Mucosa of rectum (tissue), 2 donors: ENCODE results near the gene GARS1.

Experiments
- H3K27ac ChIP-seq, 2 donors: one replicate each; pipeline ENCODE4 v1.7.0; 2013; ENCODE audit warnings: inconsistent platforms in 2 of 2, low read depth in 2 of 2, low read length in 2 of 2
- H3K27me3 ChIP-seq, 2 donors: one replicate each; pipeline ENCODE4 v1.7.0; 2013; ENCODE audit warnings: low read length in 2 of 2; ENCODE audit not compliant: control insufficient read depth in 2 of 2, insufficient read depth in 2 of 2
- H3K36me3 ChIP-seq, 2 donors: one replicate each; pipeline ENCODE4 v1.7.0; 2013; ENCODE audit warnings: low read length in 2 of 2; ENCODE audit not compliant: control insufficient read depth in 2 of 2, insufficient read depth in 2 of 2
- H3K4me1 ChIP-seq, 2 donors: one replicate each; pipeline ENCODE4 v1.7.0; 2013; ENCODE audit warnings: low read length in 2 of 2, mild to moderate bottlenecking in 1 of 2; ENCODE audit not compliant: control insufficient read depth in 2 of 2, insufficient read depth in 2 of 2
- H3K4me3 ChIP-seq, 2 donors: one replicate each; pipeline ENCODE4 v1.7.0; 2013; ENCODE audit warnings: low read length in 2 of 2
- H3K9ac ChIP-seq, 2 donors: one replicate each; pipeline ENCODE4 v1.7.0; 2013; ENCODE audit warnings: low read length in 2 of 2, low read depth in 1 of 2, mild to moderate bottlenecking in 1 of 2
- H3K9me3 ChIP-seq, 2 donors: one replicate each; pipeline ENCODE4 v1.7.0; 2013; ENCODE audit warnings: low read length in 2 of 2; ENCODE audit not compliant: control insufficient read depth in 2 of 2
- donor health status: healthy.
- donor health status: Normal muscosa, but diverticular disease.

Gene GARS1

DNA sequence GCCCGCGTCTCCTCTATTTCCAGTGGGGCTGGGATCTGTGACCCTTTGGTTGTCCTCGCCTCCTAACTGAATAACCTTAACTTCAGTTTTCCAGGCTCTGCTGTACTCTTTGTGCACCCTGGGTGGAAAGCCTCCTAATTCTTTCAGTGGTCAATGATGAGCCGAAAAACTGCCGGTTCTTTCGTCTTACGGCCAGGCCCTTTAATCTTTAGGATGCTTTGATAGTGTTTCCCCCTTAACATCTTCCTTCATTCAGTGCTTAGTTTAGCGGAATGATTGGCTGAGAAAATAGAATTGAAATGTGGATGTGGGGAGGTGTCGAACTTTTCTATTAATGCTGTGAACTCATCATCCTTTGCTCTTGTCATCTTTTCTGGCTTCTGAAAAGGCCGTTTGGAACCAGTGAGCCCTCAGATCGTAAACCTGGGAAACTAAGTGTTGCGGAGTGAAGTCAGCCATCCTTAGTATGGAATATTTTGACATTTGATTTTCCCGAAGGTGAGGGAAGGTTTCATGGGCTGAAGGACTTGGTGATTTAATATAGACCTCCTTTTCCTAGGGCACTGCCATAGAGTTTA lies 847 bp downstream of the GARS1 start:
- peaks cover 7 to 8% of the 10 kb centered on the region in 2 donors for H3K36me3 ChIP-seq
- H3K4me1 ChIP-seq: peaks cover 4 to 20% of the 10 kb centered on the region in 2 donors
- peak overlapping the region; percentile 88 to 99 for H3K9ac ChIP-seq
- peak overlapping the region; percentile 98 for H3K27ac ChIP-seq
- H3K27me3 ChIP-seq: no peaks in the 10 kb centered on the region
- H3K4me3 ChIP-seq: peak overlapping the region; percentile 97 to 99
- H3K9me3 ChIP-seq: no peaks in the 10 kb centered on the region

DNA sequence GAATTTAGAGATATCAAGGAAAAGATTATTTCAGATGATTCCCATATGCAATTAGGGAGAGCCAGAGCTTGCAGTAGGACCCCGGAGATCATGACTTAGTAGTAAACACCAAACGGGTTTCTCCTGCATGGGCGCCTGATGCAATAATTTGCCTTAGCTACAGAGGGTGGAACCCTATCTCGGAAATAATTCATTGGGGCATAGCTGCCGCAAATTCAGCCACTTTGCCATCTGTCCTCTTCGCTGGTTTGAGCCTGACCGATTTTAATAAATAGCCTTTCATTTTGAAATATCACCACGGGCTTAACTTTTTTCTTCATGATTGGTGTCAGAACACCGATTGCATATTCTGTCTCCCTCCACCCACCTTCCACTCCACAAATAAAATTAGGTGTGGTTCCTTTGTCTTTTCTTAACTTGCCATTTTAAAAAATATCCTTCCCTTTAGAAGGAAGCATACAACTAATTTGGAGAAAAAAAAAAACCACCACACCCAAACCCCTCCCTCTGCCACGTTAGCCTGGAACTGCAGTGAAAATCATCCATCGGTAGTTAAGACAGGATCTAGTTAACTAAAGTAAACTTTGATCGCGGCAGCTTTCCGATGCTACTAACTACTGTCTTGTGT lies 1.4 kb downstream of the GARS1 start:
- H3K36me3 ChIP-seq: peaks cover 13 to 14% of the 10 kb centered on the region in 2 donors
- no peaks in the 10 kb centered on the region for H3K9me3 ChIP-seq
- H3K9ac ChIP-seq: peak overlapping the region; percentile 88 to 99
- H3K27me3 ChIP-seq: no peaks in the 10 kb centered on the region
- H3K4me1 ChIP-seq: peaks cover 4 to 20% of the 10 kb centered on the region in 2 donors
- H3K27ac ChIP-seq: peak overlapping the region; percentile 98
- H3K4me3 ChIP-seq: peak overlapping the region; percentile 97 to 99

DNA sequence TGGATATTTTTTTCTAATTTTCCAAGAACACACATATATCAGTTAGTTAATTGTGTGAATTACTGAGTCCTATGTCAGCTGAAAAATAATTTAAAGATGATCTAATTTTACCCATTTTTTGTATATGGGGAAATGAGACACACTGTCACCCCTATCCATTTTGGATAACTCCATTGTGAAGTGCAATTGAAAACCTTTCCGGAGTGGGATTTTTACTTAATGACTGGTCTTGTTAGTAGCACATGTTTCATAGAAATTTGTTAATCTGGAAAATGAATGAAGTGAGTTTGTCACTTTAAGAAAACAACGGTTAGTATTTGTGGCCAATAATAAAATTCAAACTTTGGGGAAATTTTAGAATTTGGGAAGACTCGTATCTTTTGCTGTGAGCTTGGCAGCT lies 2.0 kb downstream of the GARS1 start:
- H3K4me1 ChIP-seq: peaks cover 4 to 20% of the 10 kb centered on the region in 2 donors
- H3K27me3 ChIP-seq: no peaks in the 10 kb centered on the region
- H3K27ac ChIP-seq: no peak overlapping the region
- H3K9ac ChIP-seq: peak overlapping the region in 1 of 2 donors; percentile 24
- H3K36me3 ChIP-seq: peaks cover 19% of the 10 kb centered on the region in 2 donors
- peak overlapping the region; percentile 97 to 99 for H3K4me3 ChIP-seq
- H3K9me3 ChIP-seq: no peaks in the 10 kb centered on the region

DNA sequence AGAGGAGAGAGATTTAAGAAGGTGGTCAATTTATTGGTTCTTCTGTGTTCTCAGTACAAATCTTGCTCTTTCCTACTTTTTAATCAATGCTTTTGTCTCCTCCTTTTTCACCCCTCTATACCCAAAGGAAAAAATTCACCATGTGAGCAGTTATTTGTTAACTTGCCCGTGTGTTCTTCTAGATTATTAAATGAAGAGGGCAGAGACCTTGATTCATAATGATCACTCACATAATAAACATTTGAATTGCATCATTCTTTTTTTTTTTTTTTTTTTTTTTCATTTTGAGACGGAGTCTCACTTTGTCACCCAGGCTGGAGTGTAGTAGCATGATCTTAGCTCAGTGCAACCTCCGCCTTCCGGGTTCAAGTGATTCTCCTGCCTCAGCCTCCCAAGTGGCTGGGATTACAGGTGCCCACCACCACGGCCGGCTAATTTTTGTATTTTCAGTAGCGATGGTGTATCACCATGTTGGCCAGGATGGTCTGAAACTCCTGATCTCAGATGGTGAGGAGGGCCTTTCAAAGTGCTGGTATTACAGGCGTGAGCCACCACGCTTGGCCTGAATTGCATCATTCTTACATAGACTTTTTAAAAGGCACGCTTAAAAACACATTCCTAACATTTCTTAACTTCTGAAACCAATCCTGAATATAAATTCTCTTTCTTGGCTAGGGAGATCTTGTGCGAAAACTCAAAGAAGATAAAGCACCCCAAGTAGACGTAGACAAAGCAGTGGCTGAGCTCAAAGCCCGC lies 3.6 kb downstream of the GARS1 start:
- H3K4me1 ChIP-seq: peaks cover 4 to 20% of the 10 kb centered on the region in 2 donors
- H3K36me3 ChIP-seq: peaks cover 28% of the 10 kb centered on the region in 2 donors
- no peak overlapping the region for H3K4me3 ChIP-seq

DNA sequence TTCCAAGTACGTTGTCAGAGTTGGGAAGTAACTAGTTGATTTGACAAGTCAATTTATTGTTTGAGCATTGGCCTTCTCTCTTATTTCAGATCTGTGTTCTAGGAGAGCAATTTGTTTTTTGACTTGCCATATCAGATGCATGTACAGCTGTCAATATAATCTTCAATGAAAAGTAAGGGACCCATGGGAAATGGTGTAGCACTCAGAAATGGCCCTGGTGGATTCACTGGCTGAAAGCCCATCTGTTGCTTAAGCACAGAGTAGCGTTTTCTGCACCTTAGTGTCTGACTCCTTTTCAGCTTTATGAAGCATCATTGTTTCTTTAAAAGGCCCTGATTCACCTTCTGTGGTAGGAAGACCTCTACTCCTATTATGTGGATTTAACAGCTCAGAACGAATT lies 10.2 kb downstream of the GARS1 start:
- Histone ChIP-seq H3K9me3 (no peaks in the 10 kb centered on the region), H3K4me3 (no peak overlapping the region), H3K27me3 (no peaks in the 10 kb centered on the region), H3K36me3 (peaks cover 62 to 75% of the 10 kb centered on the region in 2 donors), H3K4me1 (no peaks in the 10 kb centered on the region), H3K27ac (no peak overlapping the region), H3K9ac (no peak overlapping the region)

More for the DNA sequence above, 3.6 kb downstream of the GARS1 start:
- Histone ChIP-seq H3K9me3 (no peaks in the 10 kb centered on the region), H3K27me3 (no peaks in the 10 kb centered on the region), H3K9ac (no peak overlapping the region), H3K27ac (no peak overlapping the region)

DNA sequence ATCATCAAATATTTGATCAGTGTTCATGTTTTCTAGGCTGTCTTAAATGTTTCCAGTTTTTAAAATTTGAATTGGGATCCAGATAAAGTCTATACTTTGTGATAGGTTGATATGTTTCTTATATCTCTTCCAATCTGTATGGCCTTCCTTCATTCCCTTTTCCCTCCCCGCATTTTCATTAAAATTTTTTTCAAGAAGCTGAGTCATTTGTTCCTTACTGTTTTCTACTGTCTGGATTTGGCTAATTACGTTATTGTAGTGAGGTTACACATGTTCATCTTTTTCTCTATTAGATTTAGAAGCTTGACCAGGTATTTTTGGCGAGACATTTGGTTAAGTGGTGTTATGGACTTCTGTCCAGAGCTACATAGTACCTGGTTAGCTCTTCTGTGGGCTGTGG lies 11.2 kb downstream of the GARS1 start:
- Histone ChIP-seq H3K4me3 (no peak overlapping the region), H3K27ac (no peak overlapping the region), H3K4me1 (no peaks in the 10 kb centered on the region), H3K9ac (no peak overlapping the region), H3K9me3 (no peaks in the 10 kb centered on the region), H3K27me3 (no peaks in the 10 kb centered on the region), H3K36me3 (peaks cover 58 to 73% of the 10 kb centered on the region in 2 donors)

DNA sequence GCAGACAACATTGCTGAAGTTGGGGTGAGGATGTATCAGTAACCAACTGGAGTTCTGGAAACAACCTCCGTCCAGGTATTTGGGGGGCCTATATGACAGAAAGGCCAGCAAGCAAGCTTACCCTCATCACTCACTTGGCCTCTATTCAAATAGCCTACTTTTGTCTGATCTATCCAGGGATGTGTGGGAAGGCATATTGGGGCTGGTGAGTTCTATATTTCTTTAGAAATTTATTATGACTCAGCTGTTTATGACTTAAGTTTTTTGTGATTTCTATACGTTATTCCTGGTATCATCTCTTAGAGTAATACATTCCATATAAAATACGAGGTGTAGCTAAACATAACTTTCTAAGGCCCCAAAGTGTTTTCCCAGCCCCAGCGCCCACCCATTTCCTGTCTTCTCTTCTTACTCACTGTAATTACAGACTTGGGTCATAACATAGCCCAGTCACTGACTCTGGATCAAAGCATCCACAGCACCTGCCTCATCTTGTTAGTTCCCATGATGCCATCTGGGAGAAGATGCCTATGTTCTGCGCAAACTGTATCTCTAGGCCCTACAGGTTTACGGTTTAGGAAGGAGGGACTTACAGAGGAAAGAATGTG lies 18.1 kb downstream of the GARS1 start:
- no peak overlapping the region for H3K27ac ChIP-seq
- peaks cover 0 to 8% of the 10 kb centered on the region in 2 donors for H3K4me1 ChIP-seq
- H3K36me3 ChIP-seq: peaks cover 38 to 70% of the 10 kb centered on the region in 2 donors
- no peak overlapping the region for H3K4me3 ChIP-seq
- H3K27me3 ChIP-seq: no peaks in the 10 kb centered on the region
- H3K9ac ChIP-seq: no peak overlapping the region
- H3K9me3 ChIP-seq: no peaks in the 10 kb centered on the region

DNA sequence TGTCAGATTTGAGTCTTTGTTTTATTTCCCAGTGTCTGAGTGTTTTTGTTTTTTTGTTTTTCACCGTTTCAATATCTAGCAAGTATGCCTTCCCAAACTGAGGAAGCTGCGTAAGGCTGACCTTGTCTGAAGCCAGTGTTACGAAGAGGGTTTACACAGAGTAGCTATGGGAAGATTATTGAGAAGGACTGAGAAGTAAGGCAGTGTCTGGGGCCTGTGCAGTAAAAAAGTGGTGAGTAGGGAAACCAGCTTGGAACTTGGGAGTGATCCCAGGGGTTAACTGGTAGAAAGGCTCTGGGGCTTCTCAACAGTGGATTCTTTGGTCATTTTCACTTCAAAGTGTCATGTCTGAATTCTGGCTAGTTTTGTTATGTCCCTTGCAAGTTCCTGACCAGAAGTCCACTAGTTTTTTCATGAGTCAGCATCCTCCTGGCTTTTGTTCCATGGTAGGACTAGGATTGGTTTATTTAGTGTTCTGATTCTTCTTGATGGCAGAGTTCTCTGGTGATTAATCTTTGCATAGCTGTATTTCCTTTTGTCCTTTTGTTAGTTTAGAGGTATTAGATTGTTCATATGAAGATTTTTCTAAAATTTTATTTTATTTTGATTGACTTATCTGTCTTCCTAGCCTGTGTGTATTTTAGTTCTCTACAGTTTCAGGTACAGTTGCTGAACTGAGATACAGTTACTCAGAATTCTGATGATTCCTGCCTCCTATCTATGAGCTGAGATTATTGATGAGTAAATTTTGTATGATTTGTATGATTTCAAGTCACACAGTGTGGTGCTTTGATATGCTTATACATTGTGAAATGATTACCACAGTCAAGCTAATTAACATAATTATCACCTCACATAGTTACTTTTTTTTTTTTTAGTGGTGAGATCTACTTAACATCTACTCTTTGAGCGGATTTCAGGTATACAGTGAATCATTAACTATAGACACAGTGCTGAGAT lies 19.0 kb downstream of the GARS1 start:
- peaks cover 0 to 8% of the 10 kb centered on the region in 2 donors for H3K4me1 ChIP-seq

DNA sequence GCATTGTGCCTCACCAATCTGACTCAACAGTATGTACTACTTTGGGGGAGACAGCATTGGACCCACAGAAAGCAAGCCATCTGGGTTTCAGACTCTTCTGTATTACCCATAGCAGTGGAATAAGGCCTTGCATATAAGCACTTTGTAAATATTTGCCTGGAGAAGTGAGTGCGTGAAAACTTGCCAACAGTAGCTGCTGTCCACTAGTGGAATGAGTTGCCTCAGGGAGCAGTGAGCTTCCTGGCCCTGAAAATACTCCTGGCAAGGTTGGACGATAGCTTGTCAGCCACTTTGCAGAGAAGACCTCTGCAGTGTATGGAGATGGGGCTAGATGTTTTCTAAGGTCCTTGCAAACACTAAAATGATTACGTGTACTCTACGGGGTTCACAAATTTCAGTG lies 21.6 kb downstream of the GARS1 start:
- H3K36me3 ChIP-seq: peaks cover 24 to 64% of the 10 kb centered on the region in 2 donors

More for the DNA sequence above, 19.0 kb downstream of the GARS1 start:
- H3K9ac ChIP-seq: no peak overlapping the region
- H3K27me3 ChIP-seq: no peaks in the 10 kb centered on the region
- H3K9me3 ChIP-seq: no peaks in the 10 kb centered on the region
- H3K4me3 ChIP-seq: no peak overlapping the region
- H3K27ac ChIP-seq: no peak overlapping the region
- peaks cover 34 to 72% of the 10 kb centered on the region in 2 donors for H3K36me3 ChIP-seq

More for the DNA sequence above, 21.6 kb downstream of the GARS1 start:
- Histone ChIP-seq H3K9me3 (no peaks in the 10 kb centered on the region), H3K27ac (no peak overlapping the region), H3K27me3 (no peaks in the 10 kb centered on the region), H3K9ac (no peak overlapping the region), H3K4me1 (peaks cover 0 to 8% of the 10 kb centered on the region in 2 donors), H3K4me3 (no peak overlapping the region)
